HUES6 (cell line): ENCODE measurements around the gene PDZD2.
"Not testable (repeated sequence)": the region's sequence is repeated elsewhere in the genome, so short reads cannot be mapped to it uniquely, and the experiment has no call there.

ENCODE experiments used
- H3K27ac ChIP-seq: 2 replicates; pipeline ENCODE4 v1.7.0; 2013; ENCODE audit warnings: low read depth, mild to moderate bottlenecking, low read length, inconsistent platforms
- H3K27me3 ChIP-seq: 2 replicates; pipeline ENCODE4 v1.6.1; 2013; ENCODE audit warnings: low read length; ENCODE audit not compliant: control insufficient read depth, insufficient read depth
- H3K36me3 ChIP-seq: 2 replicates; pipeline ENCODE4 v1.6.1; 2013; ENCODE audit warnings: low read length; ENCODE audit not compliant: control insufficient read depth, insufficient read depth
- H3K4me1 ChIP-seq: 2 replicates; pipeline ENCODE4 v1.6.1; 2013; ENCODE audit warnings: low read length; ENCODE audit not compliant: control insufficient read depth, insufficient read depth
- H3K4me3 ChIP-seq: 2 replicates; pipeline ENCODE4 v1.5.1; 2013; ENCODE audit warnings: low read depth, low read length
- H3K9ac ChIP-seq: one replicate; pipeline ENCODE4 v1.6.1; 2013; ENCODE audit warnings: mild to moderate bottlenecking, low read length
- H3K9me3 ChIP-seq: 2 replicates; pipeline ENCODE4 v1.6.1; 2013; ENCODE audit warnings: low read depth, low read length; ENCODE audit not compliant: control insufficient read depth, insufficient read depth

Gene PDZD2

DNA sequence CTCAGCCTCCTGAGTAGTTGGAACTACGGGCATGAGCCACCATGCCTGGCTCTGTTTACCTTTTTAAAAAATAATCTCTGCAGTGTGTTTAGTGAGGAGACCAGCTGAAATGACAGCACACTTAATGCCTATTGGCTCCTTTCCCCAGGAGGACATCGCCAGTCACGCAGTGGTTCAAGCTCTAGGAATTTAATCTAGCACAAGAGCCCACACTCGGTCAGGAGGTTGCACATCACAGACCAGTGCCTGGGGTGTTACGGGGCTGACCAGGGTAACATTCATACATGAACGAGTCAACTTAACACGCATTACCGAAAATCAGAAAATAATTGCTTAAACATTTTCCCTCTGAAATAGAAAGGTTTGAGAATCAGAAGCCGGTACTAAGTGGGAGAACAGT lies 318.2 kb downstream of the PDZD2 start:
- Histone ChIP-seq H3K27me3 (no peaks in the 10 kb centered on the region), H3K36me3 (no peaks in the 10 kb centered on the region)

DNA sequence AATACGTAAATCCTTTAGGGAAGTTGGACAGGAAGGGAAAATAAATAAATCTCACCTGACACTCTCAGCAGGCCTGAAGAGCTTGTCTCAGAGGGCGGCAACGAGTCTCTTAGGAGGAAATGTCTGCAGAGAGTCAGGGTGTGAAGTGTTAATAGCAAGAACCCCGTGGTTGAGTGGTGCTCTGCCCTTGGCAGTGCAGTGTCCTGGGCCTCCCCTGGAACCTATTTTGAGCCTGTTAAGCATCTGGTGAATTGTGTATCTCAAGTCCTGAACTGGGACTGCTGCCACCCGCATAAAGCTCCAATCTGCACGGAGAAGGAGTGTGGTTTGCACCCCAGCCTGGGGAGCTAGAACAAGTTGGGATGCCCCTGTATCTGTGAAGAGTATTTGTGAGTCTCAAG lies 323.4 kb downstream of the PDZD2 start:
- no peak overlapping the region for H3K4me3 ChIP-seq
- H3K36me3 ChIP-seq = no peaks in the 10 kb centered on the region
- H3K9me3 ChIP-seq = no peaks in the 10 kb centered on the region
- H3K27me3 ChIP-seq = no peaks in the 10 kb centered on the region
- H3K27ac ChIP-seq = no peak overlapping the region
- no peak overlapping the region for H3K9ac ChIP-seq
- peaks cover 18% of the 10 kb centered on the region for H3K4me1 ChIP-seq

More for the DNA sequence above, 318.2 kb downstream of the PDZD2 start:
- Histone ChIP-seq H3K27ac (no peak overlapping the region), H3K9me3 (no peaks in the 10 kb centered on the region), H3K4me1 (no peaks in the 10 kb centered on the region), H3K4me3 (no peak overlapping the region), H3K9ac (no peak overlapping the region)

DNA sequence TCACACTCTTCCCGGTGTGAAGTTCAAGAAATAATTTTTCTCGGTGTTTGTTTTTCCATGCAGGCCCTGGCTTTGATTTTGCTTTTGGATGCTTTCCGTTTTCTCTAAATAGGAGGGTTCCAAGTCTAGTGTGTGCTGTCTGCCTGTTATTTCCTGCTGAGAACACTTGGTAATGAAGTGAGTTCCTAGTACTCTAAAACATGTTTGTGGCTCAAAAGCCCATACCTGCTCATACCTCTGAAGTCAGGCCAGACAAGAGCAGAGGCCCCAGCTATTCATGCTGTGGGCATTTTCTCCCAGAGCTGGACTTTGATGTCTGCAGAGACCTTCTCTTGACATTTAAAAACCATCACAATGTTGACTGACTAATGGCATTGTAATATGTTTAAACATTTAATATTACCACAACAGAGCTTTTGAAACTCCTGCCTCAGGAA lies 324.0 kb downstream of the PDZD2 start:
- H3K9ac ChIP-seq = no peak overlapping the region

DNA sequence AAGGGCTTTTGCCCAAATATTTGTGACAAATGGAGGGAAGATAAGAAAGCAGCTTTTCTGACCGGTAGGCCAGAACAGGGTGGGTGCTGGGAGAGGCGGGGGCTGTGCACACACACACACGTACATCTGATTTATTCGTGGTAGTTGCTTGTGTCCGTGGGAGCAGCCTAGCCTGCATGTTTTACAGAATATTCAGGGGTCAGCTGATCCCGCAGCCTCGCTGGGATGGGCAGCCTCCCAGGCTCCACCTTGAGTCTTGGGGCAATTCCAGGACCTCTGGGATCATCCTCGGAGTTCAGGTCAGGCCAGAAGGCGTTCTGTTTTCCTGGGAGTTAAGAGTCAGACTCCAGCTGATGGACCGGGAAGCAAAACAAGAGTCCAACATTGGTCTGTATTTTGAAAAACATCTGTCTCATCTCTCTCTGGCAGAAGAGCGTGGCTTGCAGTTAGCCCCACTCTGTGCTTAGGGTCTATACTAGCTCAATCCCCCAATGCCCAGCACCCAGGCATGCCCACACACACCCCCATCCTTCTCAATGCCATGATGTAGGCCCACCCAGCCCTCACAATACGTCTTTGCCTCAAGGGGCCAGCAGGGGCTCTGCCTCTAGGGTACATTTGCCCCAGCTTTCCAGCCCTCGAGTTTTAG lies 324.6 kb downstream of the PDZD2 start:
- peaks cover 18% of the 10 kb centered on the region for H3K4me1 ChIP-seq
- H3K36me3 ChIP-seq = no peaks in the 10 kb centered on the region
- no peaks in the 10 kb centered on the region for H3K9me3 ChIP-seq
- no peak overlapping the region for H3K27ac ChIP-seq
- H3K9ac ChIP-seq = no peak overlapping the region
- H3K27me3 ChIP-seq = no peaks in the 10 kb centered on the region
- no peak overlapping the region for H3K4me3 ChIP-seq

More for the DNA sequence above, 324.0 kb downstream of the PDZD2 start:
- no peak overlapping the region for H3K4me3 ChIP-seq
- no peak overlapping the region for H3K27ac ChIP-seq
- peaks cover 18% of the 10 kb centered on the region for H3K4me1 ChIP-seq
- H3K36me3 ChIP-seq = no peaks in the 10 kb centered on the region
- no peaks in the 10 kb centered on the region for H3K9me3 ChIP-seq
- H3K27me3 ChIP-seq = no peaks in the 10 kb centered on the region

DNA sequence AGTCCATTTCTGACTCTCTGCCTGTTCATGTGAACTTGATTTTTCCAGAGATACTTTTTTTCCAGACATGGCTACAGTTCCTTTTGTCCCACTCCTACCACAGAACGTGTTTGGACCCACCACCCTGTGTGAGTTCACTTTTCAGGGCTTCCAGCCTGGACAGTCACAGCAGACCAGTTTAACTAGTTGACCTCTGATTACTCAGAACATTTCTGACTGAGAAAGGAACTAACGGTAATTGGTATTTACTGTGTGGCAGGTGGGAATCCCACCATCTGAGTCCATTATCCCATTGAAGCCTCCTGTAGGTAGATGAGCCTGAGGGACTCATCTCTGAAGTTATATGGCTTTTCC lies 325.1 kb downstream of the PDZD2 start:
- H3K9ac ChIP-seq = no peak overlapping the region
- H3K4me3 ChIP-seq = no peak overlapping the region
- no peaks in the 10 kb centered on the region for H3K9me3 ChIP-seq
- H3K36me3 ChIP-seq = no peaks in the 10 kb centered on the region
- H3K27ac ChIP-seq = no peak overlapping the region
- H3K27me3 ChIP-seq = no peaks in the 10 kb centered on the region
- H3K4me1 ChIP-seq = peaks cover 18% of the 10 kb centered on the region

DNA sequence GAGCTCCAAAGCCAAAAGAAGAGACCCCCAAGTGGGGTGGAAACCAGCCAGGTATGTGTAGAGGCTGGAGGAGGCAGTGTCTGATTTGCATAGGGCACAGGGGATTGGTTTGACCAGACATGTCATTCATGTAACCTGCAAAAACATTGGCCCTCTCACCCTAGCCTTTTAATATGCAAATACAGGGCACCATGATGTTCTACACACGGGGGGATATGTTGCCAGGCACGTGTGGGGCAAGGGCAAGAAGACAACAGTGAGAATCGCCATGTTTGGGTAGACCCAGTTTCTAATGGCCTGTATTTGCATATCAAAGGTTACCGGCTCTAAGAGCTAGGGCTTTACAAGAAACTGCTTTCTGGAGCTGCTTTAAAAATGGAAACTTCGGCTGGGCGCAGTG lies 326.3 kb downstream of the PDZD2 start:
- peaks cover 18% of the 10 kb centered on the region for H3K4me1 ChIP-seq
- H3K27ac ChIP-seq = no peak overlapping the region
- no peaks in the 10 kb centered on the region for H3K27me3 ChIP-seq
- H3K9me3 ChIP-seq = no peaks in the 10 kb centered on the region
- no peak overlapping the region for H3K4me3 ChIP-seq
- no peak overlapping the region for H3K9ac ChIP-seq
- no peaks in the 10 kb centered on the region for H3K36me3 ChIP-seq

DNA sequence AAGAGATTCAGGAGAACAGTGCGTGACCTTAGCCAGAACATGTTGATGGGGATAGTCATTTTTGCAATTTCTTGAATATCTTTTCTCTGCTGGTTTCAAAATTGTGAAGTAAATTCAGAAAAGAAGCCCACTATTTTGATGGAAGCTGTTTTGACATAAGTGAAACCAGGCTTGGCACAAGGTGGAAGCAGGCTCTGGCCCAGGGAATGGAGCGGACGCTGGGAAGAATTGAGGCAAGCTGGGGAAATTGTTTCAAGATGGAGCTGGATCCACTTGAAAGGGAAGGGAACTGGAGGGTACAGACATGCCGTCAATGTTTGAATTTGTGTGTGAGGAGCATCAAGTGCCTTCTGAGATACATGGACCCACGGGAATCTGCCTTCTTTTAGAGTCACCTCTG lies 328.0 kb downstream of the PDZD2 start:
- H3K27ac ChIP-seq = no peak overlapping the region
- H3K4me1 ChIP-seq = peaks cover 18% of the 10 kb centered on the region
- H3K27me3 ChIP-seq = no peaks in the 10 kb centered on the region
- no peaks in the 10 kb centered on the region for H3K36me3 ChIP-seq
- H3K9ac ChIP-seq = no peak overlapping the region
- no peaks in the 10 kb centered on the region for H3K9me3 ChIP-seq
- H3K4me3 ChIP-seq = no peak overlapping the region

DNA sequence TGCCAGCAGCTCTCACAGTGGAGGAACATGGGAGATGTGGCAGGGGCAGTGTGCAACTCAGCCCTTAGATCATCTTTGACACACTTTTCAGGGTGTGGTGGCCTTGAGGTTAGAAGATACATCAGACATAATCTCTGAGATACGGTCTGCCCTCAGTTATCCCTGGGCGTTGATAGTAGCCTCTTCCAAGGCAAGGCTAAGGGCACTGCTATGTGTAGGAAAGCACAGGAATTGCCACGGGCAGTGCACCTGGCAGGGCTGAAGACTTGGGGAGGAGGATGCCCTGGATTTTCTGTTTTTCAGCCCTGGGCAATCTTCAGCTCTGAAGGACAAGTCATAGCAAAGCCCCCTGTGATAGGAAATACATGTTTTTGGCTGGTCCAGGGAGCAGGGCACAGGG lies 328.5 kb downstream of the PDZD2 start:
- H3K4me3 ChIP-seq = no peak overlapping the region
- H3K9ac ChIP-seq = no peak overlapping the region
- H3K4me1 ChIP-seq = peaks cover 18% of the 10 kb centered on the region
- H3K27me3 ChIP-seq = no peaks in the 10 kb centered on the region
- H3K36me3 ChIP-seq = no peaks in the 10 kb centered on the region
- H3K27ac ChIP-seq = no peak overlapping the region
- no peaks in the 10 kb centered on the region for H3K9me3 ChIP-seq

DNA sequence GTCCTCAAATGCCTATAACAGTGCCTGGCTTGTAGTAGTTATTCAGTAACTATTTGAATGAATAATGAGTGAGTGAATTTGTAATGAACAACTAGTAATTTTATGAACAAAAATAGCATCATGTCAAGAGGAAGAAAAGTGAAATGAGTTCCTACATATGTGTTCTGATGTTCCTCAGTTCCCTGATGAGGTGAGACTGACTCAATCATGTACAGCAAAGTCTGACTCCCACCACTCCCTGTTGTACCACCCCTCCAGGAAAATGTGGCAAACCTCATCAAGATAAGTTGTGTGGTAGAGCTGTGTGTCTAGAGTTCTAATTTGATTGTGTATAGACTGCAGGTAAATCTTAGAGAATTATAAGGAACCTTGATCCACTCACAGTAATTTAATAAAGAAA lies 333.6 kb downstream of the PDZD2 start:
- Histone ChIP-seq H3K9ac (no peak overlapping the region), H3K36me3 (no peaks in the 10 kb centered on the region), H3K27ac (no peak overlapping the region), H3K4me3 (no peak overlapping the region), H3K9me3 (no peaks in the 10 kb centered on the region), H3K27me3 (no peaks in the 10 kb centered on the region), H3K4me1 (no peaks in the 10 kb centered on the region)

DNA sequence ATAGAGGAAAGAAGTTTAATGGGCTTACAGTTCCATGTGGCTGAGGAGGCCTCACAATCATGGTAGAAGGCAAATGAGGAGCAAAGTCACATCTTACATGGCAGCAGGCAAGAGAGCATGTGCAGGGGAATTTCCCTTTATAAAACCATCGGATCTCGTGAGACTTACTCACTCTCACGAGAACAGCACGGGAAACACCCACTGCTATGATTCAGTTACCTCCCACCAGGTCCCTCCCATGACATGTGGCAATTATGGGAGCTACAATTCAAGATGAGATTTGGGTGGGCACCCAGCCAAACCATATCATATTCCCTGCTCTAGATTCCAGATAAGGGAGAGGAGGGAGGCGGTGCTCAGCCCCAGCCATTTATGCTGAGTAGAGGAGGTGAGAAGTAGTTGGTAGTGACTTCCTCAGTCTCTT lies 336.3 kb downstream of the PDZD2 start:
- H3K9ac ChIP-seq, H3K9me3 ChIP-seq, H3K27me3 ChIP-seq, H3K4me1 ChIP-seq, H3K36me3 ChIP-seq, H3K4me3 ChIP-seq, H3K27ac ChIP-seq: not testable (repeated sequence)

DNA sequence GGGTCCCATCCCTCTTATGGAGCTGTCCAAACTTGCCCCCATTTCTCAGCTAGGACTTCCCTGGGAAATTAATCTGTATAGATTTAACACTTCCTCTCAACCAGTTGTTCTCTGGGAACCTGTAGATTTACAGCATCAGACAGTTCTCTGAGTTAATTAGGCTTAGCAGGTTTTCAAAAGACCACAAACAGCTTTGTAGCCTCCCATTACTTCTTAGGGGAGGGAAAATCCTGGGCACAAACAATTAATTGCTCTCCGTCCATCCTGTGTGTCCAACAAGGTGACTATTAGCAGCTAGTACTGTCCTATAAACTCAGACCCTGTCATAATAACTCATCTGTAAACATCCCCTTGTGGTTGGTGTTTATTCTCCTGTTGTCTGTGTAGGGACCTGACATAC lies 337.2 kb downstream of the PDZD2 start:
- Histone ChIP-seq H3K27ac (no peak overlapping the region), H3K4me3 (no peak overlapping the region), H3K4me1 (no peaks in the 10 kb centered on the region), H3K9me3 (no peaks in the 10 kb centered on the region), H3K9ac (no peak overlapping the region), H3K36me3 (no peaks in the 10 kb centered on the region), H3K27me3 (no peaks in the 10 kb centered on the region)
